HL-60 (cell line): Measurements from ENCODE around the gene DVL1.

ENCODE experiments used
- DNase-seq, 2 experiments: peaks; one replicate each; pipeline ENCODE4 v3.0.0-alpha.2; 2010 to 2020; ENCODE audit warnings: low read depth in 1 of 2, low spot score in 1 of 2
- H3K27ac ChIP-seq: fragments of 250-450 bp; sonication (Bioruptor Pico); replicated peaks from 2 replicates; pipeline ENCODE4 v1.5.1; 2020; ENCODE audit warnings: mild to moderate bottlenecking, moderate library complexity
- H3K27me3 ChIP-seq: fragments of 250-450 bp; sonication (Bioruptor Pico); 2 replicates; pipeline ENCODE4 v1.5.1; 2021; ENCODE audit warnings: mild to moderate bottlenecking, moderate library complexity; ENCODE audit not compliant: insufficient read depth, poor library complexity, severe bottlenecking
- H3K4me3 ChIP-seq: replicated peaks from 2 replicates; pipeline ENCODE4 v1.5.1; 2011; ENCODE audit warnings: mild to moderate bottlenecking, control low read depth, low read length; ENCODE audit not compliant: insufficient read depth
- GABPA ChIP-seq: IDR thresholded peaks from 2 replicates; pipeline ENCODE4 v1.6.1; 2012; ENCODE audit warnings: low read depth
- POLR2AphosphoS5 ChIP-seq: IDR thresholded peaks from 2 replicates; pipeline ENCODE4 v1.6.1; 2012; ENCODE audit warnings: low read depth
- REST ChIP-seq: IDR thresholded peaks from 2 replicates; pipeline ENCODE4 v1.6.1; 2012; ENCODE audit warnings: low read depth; ENCODE audit not compliant: insufficient replicate concordance
- SPI1 ChIP-seq: IDR thresholded peaks from 2 replicates; pipeline ENCODE4 v1.6.1; 2012; ENCODE audit warnings: low read depth, mild to moderate bottlenecking, borderline replicate concordance
- TF ChIP-seq, protein P1 (sequence below): IDR thresholded peaks from one replicate; pipeline ENCODE4 v1.5.1; 2011; ENCODE audit warnings: low read length, control low read depth, inconsistent platforms; ENCODE audit not compliant: insufficient read depth

The DVL1 gene

DNA sequence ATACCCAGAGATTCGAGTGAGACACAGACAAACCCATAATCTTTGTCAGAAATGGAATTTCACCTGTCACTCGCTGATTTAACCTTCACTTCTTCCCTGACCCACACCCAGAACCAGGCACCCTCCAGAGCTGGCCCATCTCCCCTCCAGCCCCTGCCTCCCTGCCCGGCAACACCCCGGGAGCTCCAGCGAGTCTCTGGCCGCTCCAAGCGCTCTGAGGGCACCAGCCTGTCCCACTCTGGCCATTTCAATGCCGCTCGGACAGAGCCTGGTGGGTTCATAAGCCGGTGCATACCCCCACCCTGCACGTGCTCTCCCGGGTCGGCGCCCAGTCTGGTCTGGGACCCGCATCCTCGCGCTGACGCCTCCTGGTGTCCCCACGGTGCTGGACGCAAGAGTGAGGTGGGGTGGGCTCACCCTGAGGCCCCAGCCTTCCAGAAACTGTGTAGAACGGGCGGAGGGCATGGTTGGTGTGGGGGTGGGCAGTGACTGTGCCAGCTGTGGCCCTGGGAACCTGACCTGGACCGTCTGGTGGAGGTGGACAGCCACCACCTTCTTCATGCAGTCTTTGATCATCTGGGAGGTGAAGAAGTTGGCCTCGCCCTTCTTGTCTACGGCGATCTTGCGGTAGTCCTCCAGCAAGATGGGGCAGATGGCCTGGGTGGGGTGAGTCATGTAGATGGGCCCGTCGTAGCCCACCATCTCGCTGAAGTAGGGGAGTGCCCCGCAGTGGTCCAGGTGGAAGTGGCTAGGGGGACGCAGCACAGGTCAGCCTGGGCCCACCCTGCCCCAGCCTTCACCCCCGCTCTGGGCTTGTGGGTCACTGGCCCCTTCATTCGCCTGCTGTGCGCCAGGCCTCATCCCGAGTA, 30.2 kb downstream of the DVL1 start:
- Histone ChIP-seq H3K27ac (no peak overlapping the region), H3K4me3 (no peak overlapping the region), H3K27me3 (no peaks in the 10 kb centered on the region)
- no peak for TF ChIP-seq REST
- TF ChIP-seq POLR2AphosphoS5: no peak
- TF ChIP-seq, protein P1, sequence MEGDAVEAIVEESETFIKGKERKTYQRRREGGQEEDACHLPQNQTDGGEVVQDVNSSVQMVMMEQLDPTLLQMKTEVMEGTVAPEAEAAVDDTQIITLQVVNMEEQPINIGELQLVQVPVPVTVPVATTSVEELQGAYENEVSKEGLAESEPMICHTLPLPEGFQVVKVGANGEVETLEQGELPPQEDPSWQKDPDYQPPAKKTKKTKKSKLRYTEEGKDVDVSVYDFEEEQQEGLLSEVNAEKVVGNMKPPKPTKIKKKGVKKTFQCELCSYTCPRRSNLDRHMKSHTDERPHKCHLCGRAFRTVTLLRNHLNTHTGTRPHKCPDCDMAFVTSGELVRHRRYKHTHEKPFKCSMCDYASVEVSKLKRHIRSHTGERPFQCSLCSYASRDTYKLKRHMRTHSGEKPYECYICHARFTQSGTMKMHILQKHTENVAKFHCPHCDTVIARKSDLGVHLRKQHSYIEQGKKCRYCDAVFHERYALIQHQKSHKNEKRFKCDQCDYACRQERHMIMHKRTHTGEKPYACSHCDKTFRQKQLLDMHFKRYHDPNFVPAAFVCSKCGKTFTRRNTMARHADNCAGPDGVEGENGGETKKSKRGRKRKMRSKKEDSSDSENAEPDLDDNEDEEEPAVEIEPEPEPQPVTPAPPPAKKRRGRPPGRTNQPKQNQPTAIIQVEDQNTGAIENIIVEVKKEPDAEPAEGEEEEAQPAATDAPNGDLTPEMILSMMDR: no peak
- TF ChIP-seq GABPA: no peak
- TF ChIP-seq SPI1: no peak
- DNase-seq: no peak

- no peak overlapping the region for H3K4me3 ChIP-seq
- no peak for TF ChIP-seq REST
- no peak for TF ChIP-seq GABPA
- no peak for TF ChIP-seq SPI1
- no peak for TF ChIP-seq POLR2AphosphoS5
- TF ChIP-seq, protein P1: no peak
- no peak overlapping the region for H3K27ac ChIP-seq
- DNase-seq: no peak
- no peaks in the 10 kb centered on the region for H3K27me3 ChIP-seq
These were observed 31.0 kb downstream of the DVL1 start for GRCh38 chr1:1318131-1318652.

GRCh38 chr1:1317420-1317819, 31.8 kb downstream of the DVL1 start:
- no peak overlapping the region for H3K4me3 ChIP-seq
- TF ChIP-seq REST (no peak), SPI1 (no peak), POLR2AphosphoS5 (no peak), GABPA (no peak)
- TF ChIP-seq, protein P1: no peak
- no peaks in the 10 kb centered on the region for H3K27me3 ChIP-seq
- DNase-seq: no peak
- H3K27ac ChIP-seq: no peak overlapping the region
